ENCODE data around the gene LTB4R. TPM values are rescaled to one million over a fixed set of nuclear protein-coding genes. Genes with fewer than 3 reads are reported as not detected.

Gene LTB4R
- total RNA-seq, 1 experiment from 2014 or later, result 5.0 TPM

GRCh38 chr14:24271834-24272263, 39.5 kb upstream of the LTB4R start:
- DNase-seq, result no peak
- Histone ChIP-seq H3K36me3 (replicated peaks; ENCODE audit: control insufficient read depth, insufficient read depth, low read length) (peaks cover 2% of the 10 kb centered on the region; the same call in 1 of the 2 replicates), H3K4me3 (ENCODE audit: insufficient read depth, low read depth, low read length) (peak overlapping the region; percentile 89), H3K27me3 (ENCODE audit: control insufficient read depth, insufficient read depth, low read length) (no peaks in the 10 kb centered on the region)

- H3K36me3 ChIP-seq (replicated peaks; ENCODE audit: control insufficient read depth, insufficient read depth, low read length), result no peaks in the 10 kb centered on the region; the same call in 1 of the 2 replicates
- no peaks in the 10 kb centered on the region for H3K27me3 ChIP-seq (ENCODE audit: control insufficient read depth, insufficient read depth, low read length)
- no peak overlapping the region for H3K4me3 ChIP-seq (ENCODE audit: insufficient read depth, low read depth, low read length)
- DNase-seq, result no peak
Observed at GRCh38 chr14:24272467-24272866, 38.8 kb upstream of the LTB4R start.

GRCh38 chr14:24273422-24273998, 37.8 kb upstream of the LTB4R start:
- DNase-seq, result no peak
- Histone ChIP-seq H3K4me3 (ENCODE audit: insufficient read depth, low read depth, low read length) (no peak overlapping the region), H3K27me3 (ENCODE audit: control insufficient read depth, insufficient read depth, low read length) (no peaks in the 10 kb centered on the region), H3K36me3 (replicated peaks; ENCODE audit: control insufficient read depth, insufficient read depth, low read length) (no peaks in the 10 kb centered on the region)

GRCh38 chr14:24274101-24274543, 37.2 kb upstream of the LTB4R start:
- no peak for DNase-seq
- Histone ChIP-seq H3K36me3 (replicated peaks; ENCODE audit: control insufficient read depth, insufficient read depth, low read length) (no peaks in the 10 kb centered on the region), H3K27me3 (ENCODE audit: control insufficient read depth, insufficient read depth, low read length) (no peaks in the 10 kb centered on the region), H3K4me3 (ENCODE audit: insufficient read depth, low read depth, low read length) (no peak overlapping the region)

- H3K36me3 ChIP-seq (replicated peaks; ENCODE audit: control insufficient read depth, insufficient read depth, low read length), result no peaks in the 10 kb centered on the region
- no peak overlapping the region for H3K4me3 ChIP-seq (ENCODE audit: insufficient read depth, low read depth, low read length)
- H3K27me3 ChIP-seq (ENCODE audit: control insufficient read depth, insufficient read depth, low read length), result no peaks in the 10 kb centered on the region
- no peak for DNase-seq
Observed at GRCh38 chr14:24277071-24277470, 34.2 kb upstream of the LTB4R start.

GRCh38 chr14:24277606-24278321, 33.5 kb upstream of the LTB4R start:
- H3K4me3 ChIP-seq (ENCODE audit: insufficient read depth, low read depth, low read length), result no peak overlapping the region
- no peak for DNase-seq
- no peaks in the 10 kb centered on the region for H3K36me3 ChIP-seq (replicated peaks; ENCODE audit: control insufficient read depth, insufficient read depth, low read length)
- H3K27me3 ChIP-seq (ENCODE audit: control insufficient read depth, insufficient read depth, low read length), result no peaks in the 10 kb centered on the region

GRCh38 chr14:24278424-24278823, 32.9 kb upstream of the LTB4R start:
- no peak for DNase-seq
- Histone ChIP-seq H3K27me3 (ENCODE audit: control insufficient read depth, insufficient read depth, low read length) (no peaks in the 10 kb centered on the region), H3K4me3 (ENCODE audit: insufficient read depth, low read depth, low read length) (no peak overlapping the region), H3K36me3 (replicated peaks; ENCODE audit: control insufficient read depth, insufficient read depth, low read length) (no peaks in the 10 kb centered on the region)

GRCh38 chr14:24279301-24280186, 31.8 kb upstream of the LTB4R start:
- no peaks in the 10 kb centered on the region for H3K36me3 ChIP-seq (replicated peaks; ENCODE audit: control insufficient read depth, insufficient read depth, low read length)
- DNase-seq, result peak; percentile 38
- H3K27me3 ChIP-seq (ENCODE audit: control insufficient read depth, insufficient read depth, low read length), result no peaks in the 10 kb centered on the region
- H3K4me3 ChIP-seq (ENCODE audit: insufficient read depth, low read depth, low read length), result no peak overlapping the region

- Histone ChIP-seq H3K4me3 (ENCODE audit: insufficient read depth, low read depth, low read length) (no peak overlapping the region), H3K27me3 (ENCODE audit: control insufficient read depth, insufficient read depth, low read length) (no peaks in the 10 kb centered on the region), H3K36me3 (replicated peaks; ENCODE audit: control insufficient read depth, insufficient read depth, low read length) (no peaks in the 10 kb centered on the region)
- DNase-seq, result no peak
Observed at GRCh38 chr14:24280797-24281460, 30.4 kb upstream of the LTB4R start.

GRCh38 chr14:24281636-24282035, 29.7 kb upstream of the LTB4R start:
- no peak for DNase-seq
- H3K36me3 ChIP-seq (replicated peaks; ENCODE audit: control insufficient read depth, insufficient read depth, low read length), result no peaks in the 10 kb centered on the region
- no peak overlapping the region for H3K4me3 ChIP-seq (ENCODE audit: insufficient read depth, low read depth, low read length)
- no peaks in the 10 kb centered on the region for H3K27me3 ChIP-seq (ENCODE audit: control insufficient read depth, insufficient read depth, low read length)

GRCh38 chr14:24282736-24283135, 28.6 kb upstream of the LTB4R start:
- no peaks in the 10 kb centered on the region for H3K36me3 ChIP-seq (replicated peaks; ENCODE audit: control insufficient read depth, insufficient read depth, low read length)
- H3K4me3 ChIP-seq (ENCODE audit: insufficient read depth, low read depth, low read length), result no peak overlapping the region
- DNase-seq, result no peak
- H3K27me3 ChIP-seq (ENCODE audit: control insufficient read depth, insufficient read depth, low read length), result no peaks in the 10 kb centered on the region

GRCh38 chr14:24283796-24284460, 27.4 kb upstream of the LTB4R start:
- DNase-seq, result no peak
- H3K27me3 ChIP-seq (ENCODE audit: control insufficient read depth, insufficient read depth, low read length), result no peaks in the 10 kb centered on the region
- H3K36me3 ChIP-seq (replicated peaks; ENCODE audit: control insufficient read depth, insufficient read depth, low read length), result no peaks in the 10 kb centered on the region
- H3K4me3 ChIP-seq (ENCODE audit: insufficient read depth, low read depth, low read length), result no peak overlapping the region

GRCh38 chr14:24284501-24285035, 26.7 kb upstream of the LTB4R start:
- Histone ChIP-seq H3K27me3 (ENCODE audit: control insufficient read depth, insufficient read depth, low read length) (no peaks in the 10 kb centered on the region), H3K36me3 (replicated peaks; ENCODE audit: control insufficient read depth, insufficient read depth, low read length) (peaks cover 2% of the 10 kb centered on the region; the same call in 1 of the 2 replicates), H3K4me3 (ENCODE audit: insufficient read depth, low read depth, low read length) (no peak overlapping the region)
- DNase-seq, result no peak

GRCh38 chr14:24285351-24285750, 26.0 kb upstream of the LTB4R start:
- DNase-seq, result no peak
- no peak overlapping the region for H3K4me3 ChIP-seq (ENCODE audit: insufficient read depth, low read depth, low read length)
- peaks cover 4% of the 10 kb centered on the region for H3K36me3 ChIP-seq (replicated peaks; ENCODE audit: control insufficient read depth, insufficient read depth, low read length)
- H3K27me3 ChIP-seq (ENCODE audit: control insufficient read depth, insufficient read depth, low read length), result no peaks in the 10 kb centered on the region
